Measurements from ENCODE around the gene ZNF254.

- TF ChIP-seq POLR2A (IDR thresholded peaks at IDR 0.05) (no peak), CTCF (IDR thresholded peaks at IDR 0.05 in 4 of 5, conservative IDR thresholded peaks at IDR 0.05 in 1 of 5) (no peak)
Measured at GRCh38 chr19:24140591-24140990, 53.6 kb downstream of the ZNF254 start.
